Erythroblast (primary cell): Measurements from ENCODE around the gene EIF4A3.

Experiments used
- GATA1 ChIP-seq: IDR thresholded peaks from 2 replicates; pipeline ENCODE4 v1.6.1; 2011; ENCODE audit warnings: low read depth, mild to moderate bottlenecking, control low read depth, low read length, moderate library complexity
- POLR2A ChIP-seq: IDR thresholded peaks from 2 replicates; pipeline ENCODE4 v1.6.1; 2011; ENCODE audit warnings: mild to moderate bottlenecking, low read length

DNA sequence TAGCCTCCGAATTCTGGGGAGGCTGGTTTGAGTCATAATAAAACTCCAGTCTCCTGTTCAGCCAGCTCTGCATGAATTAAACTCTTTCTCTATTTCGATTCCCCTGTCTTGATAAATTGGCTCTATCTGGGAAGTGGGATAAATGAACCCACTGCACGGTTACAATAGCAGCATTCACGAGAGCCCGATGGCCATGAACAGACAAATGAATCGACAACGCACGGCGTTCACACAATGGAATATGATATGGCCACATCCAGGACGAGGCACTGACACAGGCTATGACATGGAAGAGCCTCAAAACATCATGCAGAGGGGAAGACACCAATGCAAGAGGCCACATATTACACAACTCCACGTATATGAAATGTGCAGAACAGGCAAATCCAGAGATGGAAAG lies 17.3 kb upstream of the EIF4A3 start:
- no peak for TF ChIP-seq POLR2A
- TF ChIP-seq GATA1 = no peak
